ENCODE results near the gene MYCL. TPM values are rescaled to one million over a fixed set of nuclear protein-coding genes. Genes with fewer than 3 reads are reported as not detected.
"Not testable (repeated sequence)": the region's sequence is repeated elsewhere in the genome, so short reads cannot be mapped to it uniquely, and the experiment has no call there.

MYCL gene
- total RNA-seq, 1 donor from 2014 or later = 4.4 TPM

GRCh38 chr1:39890880-39891279 is 10.8 kb downstream of the MYCL start:
- DNase-seq (ENCODE audit: low spot score) = no peak

GRCh38 chr1:39890273-39890672 is 11.4 kb downstream of the MYCL start:
- DNase-seq (ENCODE audit: low spot score) = no peak

- no peak for DNase-seq (ENCODE audit: low spot score)
These were observed 14.9 kb downstream of the MYCL start for GRCh38 chr1:39886757-39887231.

GRCh38 chr1:39885516-39885915 is 16.2 kb downstream of the MYCL start:
- DNase-seq (ENCODE audit: low spot score) = no peak

GRCh38 chr1:39882152-39882551 is 19.6 kb downstream of the MYCL start:
- DNase-seq (ENCODE audit: low spot score) = no peak

- no peak for DNase-seq (ENCODE audit: low spot score)
These were observed 23.4 kb downstream of the MYCL start for GRCh38 chr1:39877980-39878956.

- DNase-seq (ENCODE audit: low spot score) = no peak
These were observed 24.4 kb downstream of the MYCL start for GRCh38 chr1:39877231-39877778.

GRCh38 chr1:39876144-39876543 is 25.6 kb downstream of the MYCL start:
- no peak for DNase-seq (ENCODE audit: low spot score)

GRCh38 chr1:39872698-39873097 is 29.0 kb downstream of the MYCL start:
- no peak for DNase-seq (ENCODE audit: low spot score)

GRCh38 chr1:39871796-39872195 is 29.9 kb downstream of the MYCL start:
- no peak for DNase-seq (ENCODE audit: low spot score)

- DNase-seq (ENCODE audit: low spot score) = not testable (repeated sequence)
These were observed 30.7 kb downstream of the MYCL start for GRCh38 chr1:39871043-39871442.

GRCh38 chr1:39869538-39870112 is 32.1 kb downstream of the MYCL start:
- not testable (repeated sequence) for DNase-seq (ENCODE audit: low spot score)

- DNase-seq (ENCODE audit: low spot score) = no peak
These were observed 35.0 kb downstream of the MYCL start for GRCh38 chr1:39866767-39867166.

- DNase-seq (ENCODE audit: low spot score) = no peak
These were observed 36.0 kb downstream of the MYCL start for GRCh38 chr1:39865762-39866161.

- DNase-seq (ENCODE audit: low spot score) = no peak
These were observed 38.5 kb downstream of the MYCL start for GRCh38 chr1:39863177-39863576.

- no peak for DNase-seq (ENCODE audit: low spot score)
These were observed 40.7 kb downstream of the MYCL start for GRCh38 chr1:39861003-39861402.

GRCh38 chr1:39859859-39860812 is 41.6 kb downstream of the MYCL start:
- DNase-seq (ENCODE audit: low spot score) = no peak

GRCh38 chr1:39858315-39858714 is 43.4 kb downstream of the MYCL start:
- no peak for DNase-seq (ENCODE audit: low spot score)

GRCh38 chr1:39857126-39857878 is 44.4 kb downstream of the MYCL start:
- DNase-seq (ENCODE audit: low spot score) = no peak

GRCh38 chr1:39854738-39855137 is 47.0 kb downstream of the MYCL start:
- no peak for DNase-seq (ENCODE audit: low spot score)

- DNase-seq (ENCODE audit: low spot score) = no peak
These were observed 47.4 kb downstream of the MYCL start for GRCh38 chr1:39854314-39854713.

Data from mucosa of gallbladder (tissue), 1 donor.